Heart right ventricle (tissue), 16 donors: ENCODE measurements around the gene LEP. TPM values are rescaled to one million over a fixed set of nuclear protein-coding genes. Genes with fewer than 3 reads are reported as not detected.

Experiments
- ATAC-seq, 8 donors: fragments of 200-7000 bp; cut with Tn5 transposase; one replicate each; pipeline ENCODE4 v1.9.1; 2020; ENCODE audit warnings: mild to moderate bottlenecking in 8 of 8, moderate library complexity in 8 of 8, moderate number of reproducible peaks in 1 of 8
- DNase-seq, 2 donors: peaks; one replicate each; pipeline ENCODE4 v3.0.0-alpha.2; 2020
- H3K27ac ChIP-seq, 10 donors: fragments of 200-600 bp; sonication (generic) in 2 of 10; one replicate each; pipeline versions ENCODE4 v1.5.0 to v1.8.0; 2020 to 2022; ENCODE audit warnings: mild to moderate bottlenecking in 3 of 10
- H3K27me3 ChIP-seq, 7 donors: fragments of 200-600 bp; one replicate each; pipeline ENCODE4 v1.8.0; 2021 to 2022; ENCODE audit warnings: mild to moderate bottlenecking in 2 of 7
- H3K36me3 ChIP-seq, 9 donors: fragments of 200-600 bp; sonication (generic) in 1 of 9; one replicate each; pipeline versions ENCODE4 v1.5.0 to v1.8.0; 2020 to 2022; ENCODE audit warnings: mild to moderate bottlenecking in 2 of 9
- H3K4me1 ChIP-seq, 9 donors: fragments of 200-600 bp; sonication (generic) in 1 of 9; one replicate each; pipeline versions ENCODE4 v1.5.0 to v1.8.0; 2020 to 2022; ENCODE audit warnings: mild to moderate bottlenecking in 4 of 9
- H3K4me3 ChIP-seq, 10 donors: fragments of 200-600 bp; sonication (generic) in 2 of 10; one replicate each; pipeline versions ENCODE4 v1.5.0 to v1.8.0; 2020 to 2022; ENCODE audit warnings: mild to moderate bottlenecking in 7 of 10, moderate library complexity in 2 of 10
- H3K9me3 ChIP-seq, 11 donors: fragments of 200-600 bp in 10 of 11; sonication (generic) in 2 of 11; one replicate each; pipeline versions ENCODE4 v1.5.0 to v1.8.0; 2013 to 2022; ENCODE audit warnings: mild to moderate bottlenecking in 2 of 11, control low read depth in 1 of 11, moderate library complexity in 1 of 11
- CTCF ChIP-seq, 9 donors: fragments of 200-600 bp; sonication (generic) in 2 of 9; IDR thresholded peaks; one replicate each; pipeline versions ENCODE4 v1.5.0 to v1.8.0; 2021 to 2022; ENCODE audit warnings: antibody characterized with exemption in 9 of 9, mild to moderate bottlenecking in 5 of 9, moderate library complexity in 1 of 9
- WGBS, 2 donors: extraction: QIAGEN DNeasy Blood & Tissue Kit; methylation state at CpG; one replicate each; pipeline ENCODE4 v1.1.7; 2013; ENCODE audit warnings: inconsistent platforms in 1 of 2; 5-methylcytosine and 5-hydroxymethylcytosine counted together
- intact Hi-C, 10 donors: fragments of 100-400 bp; cut with DNase I; formaldehyde crosslinking; loops; one replicate each; pipeline versions ENCODE4 v1.11.1 to v1.14.2; 2022
- polyA plus RNA-seq, 2 donors: library from polyadenylated mRNA; stranded (reverse); fragments of 200-250 nt; gene quantifications; one replicate each; pipeline ENCODE4 v1.2.3, GENCODE V29; 2013
- total RNA-seq, 10 donors: library from RNA; stranded (reverse); fragmentation: NEBNext Ultra II Directional in 3 of 10; extraction: Animal tissue kit (Norgen Biotek cat#: 25700) in 3 of 10; gene quantifications; one replicate each; pipeline versions ENCODE4 v1.2.1 to v1.2.4, GENCODE V29; 2021 to 2023
- donor health status: Arrhythmogenic right ventricular cardiomyopathy.
- donor health status: ischemic (EF 13 %, LVEDD 7.1; RV severe dilation, severe dysfunction).
- donor health status: healthy with polysubstance abuse.
- donor health status: DM: no; HTN: yes; CAD: no.
- donor health status: DM: no; HTN: no; CAD: no.
- donor health status: ischemic (EF 25% LVEDD 6.9; RV normal size, moderate dysfunction).
- donor health status: ischemic (EF 25% LVEDD 5.7; RV mildly dilated, moderate dysfunction).
- donor health status: healthy.
- donor health status: DM: yes; HTN: yes; CAD: no.
- donor health status: Ischemic cardiomyopathy.
- donor health status: ischemic (EF 35%, LVEDD 5.7; RV mildly dilated, moderate dysfunction).
- donor health status: nonischemic (EF 11% LVEDD 7.7; RV severe dilation, severe dysfunction).
- donor health status: DM: yes; HTN: yes; CAD: no.
- donor health status: PGD.
- donor health status: ischemic (EF 29% LVEDD 5.4; RV normal size, mild dysfunction).
- donor health status: nonischemic (EF 23%, LVEDD 6.1; RV moderate dilation, normal function).

Gene LEP
- total and polyA plus RNA-seq, 12 donors: 0.10 to 5.0 (median 0.52) TPM; not detected in 2

DNA sequence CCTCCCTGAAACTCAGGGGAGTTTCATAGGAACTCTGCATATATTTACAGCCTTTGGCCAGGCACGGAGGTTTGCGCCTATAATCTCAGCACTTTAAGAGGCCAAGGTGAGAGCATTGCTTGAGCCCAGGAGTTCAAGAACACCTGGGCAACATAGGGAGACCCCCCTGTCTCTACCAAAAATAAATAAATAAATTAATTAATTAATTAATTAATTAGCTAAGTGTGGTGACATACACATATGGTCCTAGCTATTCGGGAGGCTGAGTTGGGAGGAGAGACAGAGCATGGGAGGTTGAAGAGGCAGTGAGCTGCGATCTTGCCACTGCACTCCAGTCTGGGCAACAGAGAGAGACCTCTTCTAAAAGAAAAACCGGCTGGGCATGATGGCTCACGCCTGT, 9.4 kb upstream of the LEP start:
- no peak for DNase-seq
- H3K27ac ChIP-seq: no peak overlapping the region
- no peak overlapping the region for H3K4me3 ChIP-seq
- WGBS, 2 donors: 87 to 88% methylated on average over 6 of the region's 6 CpGs
- H3K9me3 ChIP-seq: no peaks in the 10 kb centered on the region
- peaks cover 0 to 10% (median 0%) of the 10 kb centered on the region in 9 donors for H3K4me1 ChIP-seq
- intact Hi-C loops: no loop called here
- no peak for TF ChIP-seq CTCF (IDR thresholded peaks at IDR 0.05)
- no peak for ATAC-seq
- peaks cover 0 to 75% (median 38%) of the 10 kb centered on the region in 7 donors for H3K27me3 ChIP-seq
- H3K36me3 ChIP-seq: no peaks in the 10 kb centered on the region

DNA sequence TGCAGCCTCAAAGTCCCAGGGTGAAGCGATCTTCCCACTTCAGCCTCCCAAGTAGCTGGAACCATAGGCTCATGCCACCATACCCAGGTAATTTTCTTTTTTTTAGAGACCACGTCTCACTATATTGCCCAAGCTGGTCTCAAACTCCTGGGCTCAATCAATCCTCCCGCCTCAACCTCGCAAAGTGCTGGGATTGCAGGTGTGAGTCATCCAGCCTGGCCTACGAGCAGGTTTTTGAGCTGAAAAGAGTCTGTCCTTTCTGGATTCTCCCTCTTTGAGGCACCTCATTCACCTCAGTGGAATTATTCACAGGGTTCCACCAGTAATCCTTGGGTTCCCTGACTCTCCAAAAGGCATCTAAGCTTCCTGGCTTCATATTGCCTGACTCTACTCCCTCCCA, 7.6 kb upstream of the LEP start:
- Histone ChIP-seq H3K27me3 (peaks cover 0 to 63% (median 21%) of the 10 kb centered on the region in 7 donors), H3K4me3 (no peak overlapping the region), H3K27ac (no peak overlapping the region), H3K4me1 (peaks cover 0 to 18% (median 0%) of the 10 kb centered on the region in 9 donors), H3K9me3 (peaks cover 0 to 4% (median under 1%) of the 10 kb centered on the region in 11 donors), H3K36me3 (no peaks in the 10 kb centered on the region)
- 77 to 80% methylated on average over 5 of the region's 5 CpGs for WGBS, 2 donors
- TF ChIP-seq CTCF (IDR thresholded peaks at IDR 0.05): no peak
- intact Hi-C loops: no loop called here
- ATAC-seq (no peak), DNase-seq (no peak)

DNA sequence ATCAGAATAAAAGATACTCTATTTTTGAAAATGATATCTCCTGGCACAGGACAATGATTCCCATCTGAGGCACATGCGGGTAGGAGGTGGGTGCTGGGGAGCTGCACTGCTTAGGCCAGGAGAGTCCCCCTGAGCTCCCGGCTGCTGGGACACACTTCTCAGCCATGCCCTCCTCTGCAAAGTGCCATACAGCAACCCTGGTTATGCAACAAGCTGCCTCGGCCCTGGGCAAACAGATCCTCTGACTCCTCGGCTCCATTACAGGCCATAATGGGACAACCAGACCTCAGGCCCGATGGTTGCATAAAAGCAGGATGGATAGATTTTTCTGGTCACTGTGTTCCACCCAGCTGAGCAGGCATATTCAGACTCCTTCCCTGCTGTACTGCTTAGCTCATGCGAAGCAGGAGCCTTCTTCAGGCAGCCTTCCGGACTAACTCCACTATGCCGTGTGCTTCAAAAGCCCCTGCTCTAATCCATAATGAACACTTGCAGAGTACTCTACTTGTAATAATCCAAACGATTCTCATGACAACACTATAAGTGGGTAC, 6.5 kb upstream of the LEP start:
- H3K9me3 ChIP-seq: peaks cover 0 to 14% (median 7%) of the 10 kb centered on the region in 11 donors
- no peak for TF ChIP-seq CTCF (IDR thresholded peaks at IDR 0.05)
- ATAC-seq: no peak
- WGBS, 2 donors: 80 to 81% methylated on average over 9 of the region's 9 CpGs
- peaks cover 0 to 18% (median 0%) of the 10 kb centered on the region in 9 donors for H3K4me1 ChIP-seq
- no peak overlapping the region for H3K4me3 ChIP-seq
- peaks cover 0 to 54% (median 12%) of the 10 kb centered on the region in 7 donors for H3K27me3 ChIP-seq
- no peak for DNase-seq
- H3K27ac ChIP-seq: no peak overlapping the region
- H3K36me3 ChIP-seq: no peaks in the 10 kb centered on the region
- intact Hi-C loops: no loop called here

GRCh38 chr7:128235471-128235870, 5.6 kb upstream of the LEP start:
- ATAC-seq (no peak), DNase-seq (no peak)
- Histone ChIP-seq H3K4me1 (peaks cover 0 to 18% (median 0%) of the 10 kb centered on the region in 9 donors), H3K27me3 (peaks cover under 1 to 54% (median 13%) of the 10 kb centered on the region in 7 donors), H3K36me3 (no peaks in the 10 kb centered on the region), H3K27ac (no peak overlapping the region), H3K9me3 (peaks cover 0 to 22% (median 8%) of the 10 kb centered on the region in 11 donors), H3K4me3 (no peak overlapping the region)
- TF ChIP-seq CTCF (IDR thresholded peaks at IDR 0.05): no peak
- intact Hi-C loops: no loop called here
- 46 to 53% methylated on average over 7 of the region's 7 CpGs for WGBS, 2 donors
